Measurements from ENCODE around the gene PHKG1. TPM values are rescaled to one million over a fixed set of nuclear protein-coding genes. Genes with fewer than 3 reads are reported as not detected.
"Not testable (repeated sequence)": the region's sequence is repeated elsewhere in the genome, so short reads cannot be mapped to it uniquely, and the experiment has no call there.

Gene PHKG1
- total RNA-seq, 1 experiment from 2014 or later = 1.1 TPM

- peaks cover 58% of the 10 kb centered on the region for H3K36me3 Mint-ChIP-seq (ENCODE audit: insufficient read depth, unreplicated experiment)
- CTCF ChIA-PET = no interaction called here
- Histone ChIP-seq H3K27me3 (replicated peaks; ENCODE audit: control insufficient read depth, insufficient read depth, low read length) (no peaks in the 10 kb centered on the region), H3K4me1 (no peaks in the 10 kb centered on the region), H3K4me3 (ENCODE audit: low read depth, low read length) (no peak overlapping the region), H3K9me3 (no peaks in the 10 kb centered on the region), H3K36me3 (ENCODE audit: control insufficient read depth, insufficient read depth, low read length) (peaks cover 5% of the 10 kb centered on the region)
- no peaks in the 10 kb centered on the region for H3K4me1 Mint-ChIP-seq (ENCODE audit: low read depth, unreplicated experiment)
- H3K27ac Mint-ChIP-seq (ENCODE audit: unreplicated experiment) = no peak overlapping the region
- no peak for TF ChIP-seq CTCF (IDR thresholded peaks at IDR 0.05; ENCODE audit: insufficient read depth in 1 of 2, low read depth in 1 of 2, low read length in 1 of 2, severe bottlenecking in 1 of 2, unreplicated experiment in 1 of 2)
- POLR2A ChIA-PET = no interaction called here
- intact Hi-C loops (cut with micrococcal nuclease; ENCODE audit: unreplicated experiment) = no loop called here
- no peak for DNase-seq
- H3K4me3 Mint-ChIP-seq (ENCODE audit: unreplicated experiment) = no peak overlapping the region
- BruUV-seq (replicated peaks) = no TSS peak
- no peaks in the 10 kb centered on the region for H3K9me3 Mint-ChIP-seq (ENCODE audit: unreplicated experiment)
- H3K27me3 Mint-ChIP-seq (ENCODE audit: insufficient read depth, unreplicated experiment) = no peaks in the 10 kb centered on the region
Measured at GRCh38 chr7:56099653-56100052, 6.9 kb upstream of the PHKG1 start.

- H3K4me1 ChIP-seq; H3K4me1 Mint-ChIP-seq (ENCODE audit: low read depth, unreplicated experiment); H3K9me3 ChIP-seq; H3K9me3 Mint-ChIP-seq (ENCODE audit: unreplicated experiment); H3K36me3 ChIP-seq (ENCODE audit: control insufficient read depth, insufficient read depth, low read length); POLR2A ChIA-PET; intact Hi-C loops (cut with micrococcal nuclease; ENCODE audit: unreplicated experiment); H3K27me3 ChIP-seq (replicated peaks; ENCODE audit: control insufficient read depth, insufficient read depth, low read length); DNase-seq; CTCF ChIA-PET; H3K27ac Mint-ChIP-seq (ENCODE audit: unreplicated experiment); H3K4me3 ChIP-seq (ENCODE audit: low read depth, low read length); H3K27me3 Mint-ChIP-seq (ENCODE audit: insufficient read depth, unreplicated experiment); H3K4me3 Mint-ChIP-seq (ENCODE audit: unreplicated experiment); BruUV-seq (replicated peaks): not testable (repeated sequence)
- peaks cover 47% of the 10 kb centered on the region for H3K36me3 Mint-ChIP-seq (ENCODE audit: insufficient read depth, unreplicated experiment)
Measured at GRCh38 chr7:56098187-56099008, 5.6 kb upstream of the PHKG1 start.

GRCh38 chr7:56097700-56098099 lies 4.9 kb upstream of the PHKG1 start:
- no TSS peak for BruUV-seq (replicated peaks)
- H3K27me3 ChIP-seq (replicated peaks; ENCODE audit: control insufficient read depth, insufficient read depth, low read length) = no peaks in the 10 kb centered on the region
- TF ChIP-seq CTCF (IDR thresholded peaks at IDR 0.05; ENCODE audit: insufficient read depth in 1 of 2, low read depth in 1 of 2, low read length in 1 of 2, severe bottlenecking in 1 of 2, unreplicated experiment in 1 of 2) = no peak
- Mint-ChIP-seq H3K36me3 (ENCODE audit: insufficient read depth, unreplicated experiment) (peaks cover 48% of the 10 kb centered on the region), H3K9me3 (ENCODE audit: unreplicated experiment) (no peaks in the 10 kb centered on the region), H3K27me3 (ENCODE audit: insufficient read depth, unreplicated experiment) (no peaks in the 10 kb centered on the region), H3K27ac (ENCODE audit: unreplicated experiment) (no peak overlapping the region), H3K4me1 (ENCODE audit: low read depth, unreplicated experiment) (no peaks in the 10 kb centered on the region), H3K4me3 (ENCODE audit: unreplicated experiment) (no peak overlapping the region)
- no peak overlapping the region for H3K4me3 ChIP-seq (ENCODE audit: low read depth, low read length)
- intact Hi-C loops (cut with micrococcal nuclease; ENCODE audit: unreplicated experiment) = no loop called here
- CTCF ChIA-PET = no interaction called here
- POLR2A ChIA-PET = no interaction called here
- no peaks in the 10 kb centered on the region for H3K9me3 ChIP-seq
- H3K36me3 ChIP-seq (ENCODE audit: control insufficient read depth, insufficient read depth, low read length) = peaks cover 2% of the 10 kb centered on the region; the same call in 1 of the 2 replicates
- no peak for DNase-seq
- no peaks in the 10 kb centered on the region for H3K4me1 ChIP-seq

GRCh38 chr7:56092388-56092787 lies 364 bp downstream of the PHKG1 start:
- H3K4me3 Mint-ChIP-seq (ENCODE audit: unreplicated experiment); H3K9me3 Mint-ChIP-seq (ENCODE audit: unreplicated experiment); DNase-seq; H3K9me3 ChIP-seq; H3K36me3 ChIP-seq (ENCODE audit: control insufficient read depth, insufficient read depth, low read length); intact Hi-C loops (cut with micrococcal nuclease; ENCODE audit: unreplicated experiment); POLR2A ChIA-PET; H3K4me3 ChIP-seq (ENCODE audit: low read depth, low read length); H3K27me3 Mint-ChIP-seq (ENCODE audit: insufficient read depth, unreplicated experiment); H3K4me1 ChIP-seq; H3K4me1 Mint-ChIP-seq (ENCODE audit: low read depth, unreplicated experiment); BruUV-seq (replicated peaks); H3K27ac Mint-ChIP-seq (ENCODE audit: unreplicated experiment); H3K27me3 ChIP-seq (replicated peaks; ENCODE audit: control insufficient read depth, insufficient read depth, low read length): not testable (repeated sequence)
- peaks cover 18% of the 10 kb centered on the region for H3K36me3 Mint-ChIP-seq (ENCODE audit: insufficient read depth, unreplicated experiment)
- CTCF ChIA-PET = interaction anchor here (0.7 to 0.9 kb wide), 3 partner anchors 46 to 85 kb away, joined by 3 to 14 read pairs (median 4); no protein-coding TSS in a partner anchor
